Amygdala (tissue), 56 donors: ENCODE data around the gene PLCB1.

ENCODE experiments used
- DNase-seq, 56 donors: peaks; one replicate each; lab custom pipeline; 2025; lab: John Stamatoyannopoulos, UW

Gene PLCB1

DNA sequence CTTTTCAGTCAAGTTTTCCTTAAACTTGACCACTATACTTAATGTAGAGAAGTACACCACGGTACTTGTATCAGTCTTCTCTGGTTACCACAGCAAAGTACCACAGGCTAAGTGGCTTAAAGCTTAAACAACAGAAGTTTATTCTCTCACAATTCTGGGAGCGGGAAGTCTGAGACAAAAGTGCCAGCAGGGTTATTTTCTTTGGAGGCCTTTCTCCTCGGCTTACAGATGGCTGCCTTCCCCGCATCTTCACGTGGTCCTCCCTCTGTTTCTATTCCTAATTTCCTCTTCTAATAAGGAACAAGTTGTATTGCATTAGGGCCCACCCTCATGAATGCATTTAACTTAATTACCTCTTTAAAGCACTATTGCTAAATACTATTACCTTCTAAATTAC lies 258.0 kb downstream of the PLCB1 start:
- DNase-seq = peak in 4 of 56 donors; percentile 4 to 7 (median 5)

DNA sequence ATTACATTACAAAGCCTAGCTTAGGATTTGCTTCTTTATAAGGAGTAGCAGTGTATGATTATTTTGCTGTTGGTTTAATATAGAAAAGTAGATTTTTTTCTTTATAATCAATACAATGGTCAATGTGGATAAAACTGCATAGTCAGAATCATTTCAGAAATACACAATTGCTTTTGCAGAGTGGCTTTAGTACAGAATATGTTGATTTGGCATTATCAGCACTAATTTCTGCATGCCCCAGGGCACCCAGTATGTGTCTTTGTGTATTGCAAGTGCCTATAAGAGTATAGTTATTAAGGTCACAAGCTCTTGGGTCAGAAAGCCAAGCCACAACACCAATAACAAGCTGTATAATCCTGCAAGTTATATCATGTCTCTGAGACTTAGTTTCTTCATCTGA lies 258.4 kb downstream of the PLCB1 start:
- no peak for DNase-seq

DNA sequence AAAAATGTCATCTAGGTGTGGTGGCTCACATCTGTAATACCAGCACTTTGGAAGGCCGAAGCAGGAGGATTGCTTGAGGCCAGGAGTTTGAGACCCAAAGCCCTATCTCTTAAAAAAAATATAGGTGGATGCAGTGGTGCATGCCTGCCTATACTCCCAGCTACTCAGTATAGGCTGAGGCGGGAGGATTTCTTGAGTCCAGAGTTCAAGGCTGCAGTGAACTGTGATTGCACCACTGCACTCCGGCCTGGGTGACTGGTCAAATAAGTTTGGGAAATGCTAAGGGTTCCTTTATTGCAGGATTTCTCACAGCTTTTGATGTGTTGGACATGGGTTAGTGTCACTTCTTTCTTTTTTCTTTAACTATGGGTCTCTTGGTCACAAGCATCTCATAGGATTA lies 261.3 kb downstream of the PLCB1 start:
- no peak for DNase-seq

DNA sequence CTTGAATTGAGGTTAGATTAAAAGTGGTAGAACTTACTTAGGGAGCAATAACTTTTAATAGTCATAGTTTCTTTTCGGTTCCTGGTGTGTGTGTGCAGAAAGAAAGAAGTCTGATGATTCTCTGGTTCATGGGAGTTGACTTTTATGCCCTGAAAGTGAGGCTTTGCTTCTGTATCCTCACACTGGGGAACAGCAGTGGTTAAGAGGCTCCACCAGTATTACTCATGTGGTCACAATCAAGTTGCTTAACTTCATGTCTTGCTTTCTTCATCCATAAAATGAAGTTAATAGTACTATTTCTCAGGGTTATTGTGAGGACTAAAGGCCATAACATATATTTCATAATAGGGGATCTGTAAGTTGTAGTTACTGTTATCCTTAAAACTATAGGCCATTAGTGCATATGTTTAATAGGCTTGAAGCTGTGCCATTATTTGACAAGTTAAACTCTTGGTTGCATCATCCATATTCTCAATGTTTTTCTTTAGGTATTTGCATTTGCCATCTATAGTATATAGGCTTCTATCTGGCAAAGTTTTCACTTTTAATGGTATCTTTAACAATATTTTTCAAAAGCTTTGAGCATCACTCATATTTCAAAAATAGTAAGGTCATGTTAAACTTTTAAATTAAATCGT lies 262.4 kb downstream of the PLCB1 start:
- no peak for DNase-seq

DNA sequence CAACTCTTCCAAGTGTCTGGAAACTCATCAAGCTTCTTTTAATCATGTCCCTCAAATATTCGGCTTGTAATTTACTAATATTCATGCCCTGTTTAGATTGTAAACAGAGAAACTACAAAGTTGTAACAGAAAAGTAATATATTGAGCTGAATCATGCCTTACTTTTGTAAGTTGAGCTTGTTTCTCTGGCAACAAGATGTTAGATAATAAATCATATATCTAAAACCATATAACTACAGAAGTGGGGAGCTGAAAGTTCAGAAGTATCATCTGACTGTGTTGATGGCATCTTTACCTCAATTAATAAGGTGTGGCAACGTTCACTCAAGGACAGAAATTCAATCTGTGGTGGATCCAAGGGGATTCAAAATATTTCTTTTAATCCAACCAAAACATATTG lies 263.9 kb downstream of the PLCB1 start:
- DNase-seq = no peak

DNA sequence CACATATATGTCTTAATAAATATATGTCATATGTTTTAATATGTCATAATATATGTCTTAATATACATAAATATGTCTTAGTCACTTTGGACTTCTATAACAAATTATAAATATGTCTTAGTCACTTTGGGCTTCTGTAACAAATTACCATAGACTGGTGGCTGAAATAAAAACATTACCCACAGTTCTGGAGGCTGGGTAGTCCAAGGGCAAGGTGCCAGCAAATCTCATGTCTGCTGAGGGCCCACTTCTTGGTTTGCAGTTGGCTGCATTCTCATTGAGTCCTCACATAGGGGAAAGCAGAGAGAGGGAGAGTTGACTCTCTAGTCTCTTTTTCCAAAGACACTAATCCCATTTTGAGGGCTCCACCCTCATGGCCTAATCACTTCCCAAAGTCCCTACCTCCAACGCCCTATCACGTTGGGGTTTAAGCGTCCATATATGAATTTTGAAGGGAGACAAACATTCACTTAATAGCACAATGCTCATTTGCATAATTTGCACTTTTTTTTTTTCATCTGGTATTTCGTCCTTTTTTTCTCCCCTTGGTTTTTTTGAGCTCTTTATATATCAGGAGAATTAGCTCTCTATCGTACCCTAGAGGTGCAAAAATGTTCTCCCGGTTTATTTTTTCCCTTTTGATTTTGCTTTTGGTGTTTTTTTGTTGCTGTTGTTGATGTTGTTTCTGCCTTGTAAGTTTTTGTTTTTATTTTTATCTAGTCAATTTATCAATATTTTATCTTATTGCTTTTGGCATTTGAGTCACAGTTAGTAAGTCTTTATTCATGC lies 266.4 kb downstream of the PLCB1 start:
- no peak for DNase-seq

DNA sequence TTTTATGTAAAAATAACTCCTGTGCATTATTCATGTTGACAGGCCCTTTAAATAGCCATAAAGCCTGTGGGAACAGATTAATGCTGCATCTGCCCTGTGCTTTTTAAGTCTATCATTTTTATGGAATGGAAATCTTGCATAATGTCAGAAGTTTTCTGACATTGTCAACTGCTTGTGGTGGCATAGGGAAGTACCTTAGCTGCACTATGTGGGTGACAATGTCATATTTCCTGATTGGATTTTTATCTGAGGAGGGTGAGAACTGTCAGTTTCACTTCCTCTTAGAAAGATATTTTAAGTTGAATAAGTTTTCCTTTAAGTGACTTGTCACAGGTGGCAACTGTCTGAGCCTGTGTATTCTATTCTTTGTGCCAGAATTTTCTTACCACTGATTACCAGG lies 267.9 kb downstream of the PLCB1 start:
- DNase-seq = no peak

DNA sequence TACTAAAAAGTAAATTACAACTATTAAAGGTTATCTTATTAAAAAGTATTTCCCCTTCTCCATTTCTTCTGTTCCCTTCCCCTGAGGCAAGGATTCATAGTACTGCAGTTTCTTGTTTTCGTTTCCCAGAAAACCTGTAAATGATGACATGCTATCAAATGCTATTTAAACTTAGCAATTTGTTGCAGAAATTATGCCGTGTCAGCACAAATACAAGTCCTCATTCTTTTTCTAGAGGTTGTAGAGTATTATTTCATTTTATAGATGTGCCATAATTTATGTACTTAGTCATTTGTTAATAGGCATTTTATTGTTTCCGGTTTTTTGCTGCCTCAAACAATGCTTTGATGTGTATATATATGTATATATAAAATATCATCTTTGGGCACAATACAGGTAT lies 268.4 kb downstream of the PLCB1 start:
- DNase-seq = no peak

DNA sequence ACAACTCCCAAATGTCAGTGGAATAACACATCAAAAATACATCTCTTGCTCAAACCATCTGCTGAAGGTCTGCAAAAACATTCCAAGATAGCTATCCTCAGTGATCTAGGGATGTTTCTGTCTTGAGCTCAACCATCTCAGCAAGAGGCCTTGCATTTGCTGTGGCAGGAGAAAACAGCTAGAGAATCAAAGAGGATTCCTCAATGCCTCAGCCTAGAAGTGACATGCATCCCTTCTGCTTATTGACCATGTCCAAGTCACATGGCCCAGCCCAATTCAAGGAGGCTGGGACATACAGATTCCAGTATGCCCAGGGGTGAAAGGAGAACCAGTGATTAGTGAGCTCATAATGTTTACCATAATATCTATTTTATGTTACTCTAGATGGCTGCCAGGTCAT lies 269.5 kb downstream of the PLCB1 start:
- DNase-seq = no peak

DNA sequence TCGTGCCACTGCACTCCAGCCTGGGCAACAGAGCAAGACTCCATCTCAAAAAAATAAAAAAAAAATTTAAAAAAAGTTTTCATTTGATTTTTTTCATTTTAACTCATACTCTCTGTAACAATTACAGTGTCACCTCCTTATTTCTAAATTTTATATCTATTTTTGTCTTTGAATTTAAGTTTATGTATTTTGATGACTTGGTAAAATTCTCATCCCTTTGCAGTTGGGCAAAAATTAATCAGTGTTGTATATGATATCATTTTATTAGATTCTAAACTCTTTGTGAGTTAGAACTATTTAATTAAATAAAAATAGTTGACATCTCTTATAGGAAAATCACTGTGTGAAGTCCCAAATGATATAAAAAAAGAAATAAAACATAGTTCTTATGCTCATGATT lies 270.7 kb downstream of the PLCB1 start:
- DNase-seq = no peak

DNA sequence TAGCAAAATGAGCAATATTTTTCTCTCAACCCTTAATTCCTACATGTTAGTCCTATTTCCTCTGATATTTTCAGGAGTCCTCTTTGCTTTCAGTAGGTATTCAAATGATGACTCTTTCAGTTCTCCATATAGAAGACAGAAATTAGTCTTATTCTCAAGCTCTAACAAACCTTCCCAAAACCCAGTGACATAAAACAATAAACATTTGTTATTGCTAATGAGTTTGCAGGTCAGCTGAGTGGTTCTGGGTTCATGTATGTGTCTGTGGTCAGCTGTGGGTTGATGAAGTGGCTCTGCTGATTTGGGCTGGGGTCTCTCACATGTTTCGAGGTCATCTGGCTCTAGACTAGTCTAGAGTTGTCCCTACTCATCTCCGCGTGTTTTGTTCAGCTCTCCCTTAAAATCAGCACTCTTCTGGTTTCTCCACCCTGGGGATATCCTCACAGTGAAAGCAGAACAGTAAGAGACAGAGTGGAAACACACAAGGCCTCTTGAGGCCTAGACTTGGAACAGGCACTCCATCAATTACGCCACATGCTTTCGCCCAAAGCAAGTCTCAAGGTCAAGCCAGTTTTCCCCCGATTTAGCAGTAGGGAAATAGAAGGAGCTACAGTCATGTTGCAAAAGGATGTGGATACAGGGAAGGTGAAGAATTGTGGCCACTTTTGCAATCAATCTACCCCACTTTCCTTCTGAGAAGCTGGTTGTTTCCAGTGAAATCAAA lies 273.0 kb downstream of the PLCB1 start:
- DNase-seq = no peak

DNA sequence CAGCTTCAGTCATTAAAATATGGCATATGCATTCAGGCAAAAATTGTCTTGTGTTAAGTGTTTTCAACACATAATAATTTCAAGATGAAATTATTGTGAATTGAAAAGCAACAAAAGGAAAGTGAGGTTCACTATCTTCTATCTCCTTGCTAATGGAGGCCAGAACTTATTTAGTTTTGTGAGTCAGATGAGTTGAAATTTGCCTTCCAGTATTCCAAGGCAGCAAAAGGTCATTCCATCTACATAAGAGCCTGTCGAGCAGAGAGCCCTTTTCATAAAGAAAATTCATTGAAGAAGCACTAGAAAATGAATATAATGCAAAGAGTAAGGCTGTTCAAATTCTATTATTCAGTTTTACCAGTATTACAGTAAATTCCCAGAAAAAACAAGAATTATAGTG lies 274.3 kb downstream of the PLCB1 start:
- no peak for DNase-seq

DNA sequence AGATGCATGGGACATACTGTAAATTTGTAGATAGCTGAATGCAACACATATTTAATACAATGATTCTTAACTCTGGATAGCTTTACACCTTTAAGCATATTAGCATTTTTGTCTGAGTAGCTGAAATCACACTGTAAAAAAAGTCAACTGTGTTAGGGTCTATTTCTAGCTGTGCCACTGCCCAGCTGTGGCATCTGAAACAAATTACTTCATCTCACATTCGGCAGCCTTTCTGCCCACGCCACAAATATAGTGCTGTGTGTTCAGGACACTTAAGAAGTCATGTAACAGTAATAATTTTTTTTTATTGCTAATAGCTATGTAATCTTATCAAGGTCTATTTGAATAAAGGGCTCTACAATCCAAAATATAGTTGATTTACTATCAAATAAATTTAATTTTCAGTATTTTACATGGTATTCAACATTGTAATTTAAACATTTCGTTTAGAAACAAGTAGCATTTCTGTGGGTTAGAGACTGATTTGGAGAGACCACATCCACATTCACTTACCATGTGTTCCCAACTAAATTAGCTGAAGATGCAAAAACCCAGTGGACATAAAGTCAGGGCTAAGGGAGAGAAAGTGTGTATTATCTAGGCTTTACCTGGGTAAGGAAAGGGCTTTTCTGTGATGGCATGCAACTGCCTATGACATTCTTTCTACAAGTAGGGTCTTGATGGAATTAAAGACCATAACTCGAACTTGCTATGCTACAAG lies 276.7 kb downstream of the PLCB1 start:
- DNase-seq = no peak

DNA sequence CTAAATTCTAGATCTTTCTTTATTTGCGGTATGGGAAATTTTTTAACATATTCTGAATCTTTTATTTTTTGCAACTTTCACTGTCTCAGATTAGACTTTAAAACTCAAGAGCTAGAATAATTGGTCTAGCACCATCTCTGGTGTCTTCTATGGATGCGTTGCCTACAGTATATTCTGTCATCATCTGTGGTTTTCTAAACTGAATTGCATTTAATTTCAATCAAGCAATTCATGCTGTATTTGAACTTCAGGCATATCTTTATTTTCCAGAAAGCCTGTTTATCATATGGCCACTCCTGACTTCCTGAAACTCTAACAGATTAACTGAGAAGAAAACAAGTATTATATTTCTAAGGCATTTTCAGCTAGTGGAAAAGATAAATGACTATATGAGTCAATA lies 281.6 kb downstream of the PLCB1 start:
- DNase-seq = no peak

DNA sequence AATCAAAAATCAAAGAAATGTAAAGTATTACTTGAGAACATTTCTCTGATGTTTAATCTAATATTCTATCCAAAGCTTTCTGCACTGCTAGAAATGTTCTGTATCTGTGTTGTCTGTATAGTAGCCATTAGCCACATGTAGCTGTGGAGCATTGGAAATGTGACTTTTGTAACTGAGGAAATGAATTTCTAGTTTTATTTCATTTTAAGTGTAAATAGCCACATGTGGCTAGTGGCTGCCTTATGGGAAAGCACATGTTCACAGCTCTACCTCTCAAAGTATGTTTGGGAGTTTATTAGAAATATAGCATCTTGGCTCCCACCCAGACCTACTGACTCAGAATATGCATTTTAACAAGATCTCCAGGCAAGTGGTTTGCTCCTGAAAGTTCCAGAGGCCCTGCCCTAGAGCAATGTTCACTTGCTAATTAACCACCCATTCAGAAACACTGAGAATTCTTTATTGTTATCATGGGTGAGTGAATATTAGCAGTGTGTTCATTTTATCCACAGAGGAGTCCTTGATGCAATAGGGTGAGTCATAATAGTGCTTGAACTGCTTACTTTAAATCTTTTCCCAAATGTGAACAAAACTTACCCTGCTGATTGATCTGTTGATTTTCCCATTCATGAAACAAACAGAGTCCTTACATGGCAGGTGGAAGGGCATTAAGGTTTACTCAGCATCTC lies 282.7 kb downstream of the PLCB1 start:
- DNase-seq = no peak

DNA sequence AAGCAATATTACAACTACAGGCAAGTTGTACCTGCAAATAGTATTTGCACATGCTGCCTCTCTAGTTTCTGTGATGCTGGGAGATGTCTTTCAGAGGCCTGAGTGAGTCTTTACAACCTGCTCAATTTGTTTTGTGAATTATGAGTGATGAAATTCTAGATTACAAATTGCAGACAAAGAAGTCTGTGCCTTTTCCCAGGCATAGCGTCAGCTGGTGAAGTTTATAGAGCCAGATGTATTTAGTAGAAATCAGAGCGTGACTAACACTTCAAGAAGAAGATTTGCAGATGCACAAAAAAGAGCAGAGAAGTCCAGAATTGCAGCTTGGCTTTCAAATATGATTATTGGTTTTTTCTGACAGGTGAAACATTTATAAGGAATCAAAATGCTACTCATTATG lies 289.9 kb downstream of the PLCB1 start:
- DNase-seq = no peak

DNA sequence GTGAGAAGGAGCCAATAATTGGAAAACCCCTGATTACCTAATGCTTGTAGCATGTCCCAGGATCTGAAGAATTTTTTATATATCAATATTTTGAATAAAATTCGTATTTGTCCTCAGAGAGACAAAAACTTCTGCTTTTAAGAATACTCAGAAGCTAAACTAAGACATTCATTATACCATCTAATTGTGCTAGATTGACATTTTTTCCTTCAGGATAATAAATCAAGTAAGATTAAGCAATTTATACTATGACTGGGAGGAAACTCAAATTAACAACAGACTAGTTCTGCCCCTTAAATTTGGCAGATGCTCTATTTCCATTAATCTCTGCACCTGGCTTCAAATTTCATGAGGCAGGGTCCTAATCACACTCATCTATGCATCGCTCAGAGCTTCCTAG lies 291.4 kb downstream of the PLCB1 start:
- no peak for DNase-seq

DNA sequence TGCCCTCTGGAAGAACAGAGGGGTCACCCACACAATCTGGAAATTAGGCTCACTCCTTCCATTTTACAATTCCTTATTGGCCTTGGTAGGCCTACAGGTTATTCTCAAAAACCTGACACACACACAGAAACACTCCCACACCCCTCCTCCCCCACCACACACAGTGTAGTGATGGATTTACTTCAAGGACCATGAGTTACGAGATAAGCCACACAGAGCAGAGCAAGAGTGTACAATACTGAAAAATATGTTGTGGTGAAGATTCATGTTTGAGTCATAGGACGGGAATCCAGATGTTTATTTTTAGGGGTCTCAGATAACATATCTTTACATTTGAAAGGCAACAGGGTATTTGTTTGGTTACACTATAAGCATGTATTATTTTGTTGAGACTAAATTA lies 291.9 kb downstream of the PLCB1 start:
- no peak for DNase-seq

DNA sequence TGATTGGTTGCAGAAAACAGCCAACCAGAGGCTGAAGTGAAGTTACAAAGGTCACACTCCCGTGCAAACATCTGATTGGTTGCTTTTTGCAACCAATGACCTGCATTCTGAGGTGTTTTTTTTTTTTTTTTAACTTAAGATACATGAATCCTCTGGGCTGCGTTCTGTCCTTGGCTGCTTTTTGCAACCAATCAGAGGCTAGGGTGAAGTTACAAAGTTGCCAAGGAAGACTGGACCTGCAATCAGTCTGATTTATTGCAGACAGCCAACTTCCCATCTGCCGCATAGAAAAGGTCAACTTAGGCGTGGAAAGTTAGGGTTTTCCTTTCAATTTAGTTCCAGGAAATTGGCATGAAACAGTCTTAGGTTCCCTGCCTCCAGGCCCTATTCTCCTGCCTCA lies 292.9 kb downstream of the PLCB1 start:
- no peak for DNase-seq

DNA sequence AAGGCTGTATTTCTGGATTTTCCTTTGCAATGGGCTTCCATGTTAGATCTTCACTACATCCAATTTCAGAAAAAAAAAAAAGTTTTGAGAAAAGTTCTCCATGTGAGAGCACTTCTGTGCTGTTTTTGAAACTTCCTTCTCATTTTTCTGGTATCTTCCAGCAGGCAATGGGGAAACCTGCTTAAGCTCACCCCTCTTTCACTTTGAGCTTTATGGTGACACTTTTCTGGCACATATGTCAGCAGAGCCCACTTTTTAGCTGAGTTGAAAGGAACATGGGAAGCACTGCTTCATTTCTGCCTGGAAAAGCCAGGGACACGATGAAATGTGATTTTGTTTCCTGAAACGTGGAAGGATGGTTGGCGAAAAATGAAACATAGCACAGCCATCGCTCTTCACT lies 293.7 kb downstream of the PLCB1 start:
- DNase-seq = no peak
